AG04450 (cell line): ENCODE data around the gene CD24. TPM values are rescaled to one million over a fixed set of nuclear protein-coding genes. Genes with fewer than 3 reads are reported as not detected.
"Not testable (repeated sequence)": the region's sequence is repeated elsewhere in the genome, so short reads cannot be mapped to it uniquely, and the experiment has no call there.

Source experiments
- CTCF ChIA-PET: fragments of 300-600, 350-600 bp; formaldehyde crosslinking; extraction: SDS; loops from one replicate; lab custom pipeline; 2022; ENCODE audit warnings: antibody characterized with exemption, inconsistent platforms; lab: Charles Lee
- POLR2A ChIA-PET: fragments of 350-600 bp; formaldehyde crosslinking; extraction: SDS; loops from one replicate; lab custom pipeline; 2021; ENCODE audit warnings: antibody characterized with exemption, inconsistent platforms; lab: Yijun Ruan, JAX
- DNase-seq: peaks from one replicate; pipeline ENCODE4 v3.0.0-alpha.2; 2011; ENCODE audit warnings: low read depth, low spot score
- H3K27ac ChIP-seq: one replicate; pipeline ENCODE4 v1.5.1; 2012; ENCODE audit warnings: low read depth, low read length, control low read depth
- H3K27me3 ChIP-seq: one replicate; pipeline ENCODE4 v1.6.0; 2012; ENCODE audit warnings: low read length; ENCODE audit not compliant: control insufficient read depth, insufficient read depth
- H3K4me3 ChIP-seq: 2 replicates; pipeline ENCODE4 v1.5.1; 2011; ENCODE audit warnings: mild to moderate bottlenecking, low read depth, low read length, control low read depth
- H3K9me3 ChIP-seq: 2 replicates; pipeline ENCODE4 v1.5.1; 2012; ENCODE audit warnings: low read length; ENCODE audit not compliant: control insufficient read depth, insufficient read depth
- polyA plus RNA-seq: library from polyadenylated mRNA; depleted of rRNA; stranded (reverse); fragments of >200 nt; gene quantifications from 2 replicates; pipeline ENCODE4 v1.2.3, GENCODE V29; 2011
- TF ChIP-seq, protein P1 (sequence below): IDR thresholded peaks from 2 replicates; pipeline ENCODE4 v1.5.1; 2011; ENCODE audit warnings: low read depth, low read length, control low read depth, inconsistent platforms

CD24 gene
- polyA plus RNA-seq, 1 experiment, result 0.89 TPM

DNA sequence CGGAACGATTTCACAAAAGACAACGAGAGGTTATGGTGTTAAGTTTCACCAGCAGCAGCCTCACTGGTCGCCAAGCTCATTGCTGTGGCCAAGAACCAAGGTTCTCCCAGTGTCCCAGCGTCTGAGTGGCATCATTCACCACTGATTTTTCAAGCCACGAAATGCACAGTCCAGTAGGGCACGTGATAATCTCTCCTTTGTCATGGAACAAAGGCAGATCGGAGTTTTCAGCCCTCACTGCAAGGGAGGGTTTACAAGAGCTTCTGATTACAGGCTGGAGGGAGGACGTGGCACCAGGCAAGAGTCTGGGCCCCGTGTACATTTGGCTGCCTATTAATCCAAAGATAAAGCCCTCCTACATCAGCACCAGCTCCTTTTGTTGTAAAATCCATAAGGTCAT lies 2.0 kb downstream of the CD24 start:
- Histone ChIP-seq H3K27ac (no peak overlapping the region), H3K9me3 (no peaks in the 10 kb centered on the region), H3K4me3 (no peak overlapping the region), H3K27me3 (peaks cover 50% of the 10 kb centered on the region)
- TF ChIP-seq, protein P1, sequence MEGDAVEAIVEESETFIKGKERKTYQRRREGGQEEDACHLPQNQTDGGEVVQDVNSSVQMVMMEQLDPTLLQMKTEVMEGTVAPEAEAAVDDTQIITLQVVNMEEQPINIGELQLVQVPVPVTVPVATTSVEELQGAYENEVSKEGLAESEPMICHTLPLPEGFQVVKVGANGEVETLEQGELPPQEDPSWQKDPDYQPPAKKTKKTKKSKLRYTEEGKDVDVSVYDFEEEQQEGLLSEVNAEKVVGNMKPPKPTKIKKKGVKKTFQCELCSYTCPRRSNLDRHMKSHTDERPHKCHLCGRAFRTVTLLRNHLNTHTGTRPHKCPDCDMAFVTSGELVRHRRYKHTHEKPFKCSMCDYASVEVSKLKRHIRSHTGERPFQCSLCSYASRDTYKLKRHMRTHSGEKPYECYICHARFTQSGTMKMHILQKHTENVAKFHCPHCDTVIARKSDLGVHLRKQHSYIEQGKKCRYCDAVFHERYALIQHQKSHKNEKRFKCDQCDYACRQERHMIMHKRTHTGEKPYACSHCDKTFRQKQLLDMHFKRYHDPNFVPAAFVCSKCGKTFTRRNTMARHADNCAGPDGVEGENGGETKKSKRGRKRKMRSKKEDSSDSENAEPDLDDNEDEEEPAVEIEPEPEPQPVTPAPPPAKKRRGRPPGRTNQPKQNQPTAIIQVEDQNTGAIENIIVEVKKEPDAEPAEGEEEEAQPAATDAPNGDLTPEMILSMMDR, result no peak
- ChIA-PET CTCF (interaction anchor here (0.6 kb wide), 1 partner anchor 364 kb away, joined by 3 read pairs; no protein-coding TSS in a partner anchor), POLR2A (no interaction called here)
- no peak for DNase-seq

DNA sequence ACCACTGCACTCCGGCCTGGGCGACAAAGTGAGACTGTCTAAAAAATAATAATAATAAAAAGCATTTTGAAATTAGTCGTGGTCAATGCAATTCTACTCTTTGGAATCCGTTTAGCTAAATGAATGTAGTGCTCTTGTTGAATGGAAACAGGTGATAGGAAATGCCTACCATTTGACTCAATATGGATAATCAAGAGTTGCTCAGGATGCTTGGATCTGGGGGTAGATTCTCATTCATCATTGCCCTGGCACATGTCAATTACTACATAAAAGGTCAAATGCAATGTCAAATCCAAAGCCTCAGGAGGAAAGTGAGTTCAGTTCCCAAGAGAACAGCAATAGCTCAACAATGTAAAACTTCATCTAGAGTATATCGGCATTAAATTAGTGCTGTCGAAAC lies 3.8 kb downstream of the CD24 start:
- H3K27ac ChIP-seq, CTCF ChIA-PET, H3K9me3 ChIP-seq, POLR2A ChIA-PET, H3K4me3 ChIP-seq, DNase-seq: not testable (repeated sequence)
- H3K27me3 ChIP-seq, result peaks cover 33% of the 10 kb centered on the region

DNA sequence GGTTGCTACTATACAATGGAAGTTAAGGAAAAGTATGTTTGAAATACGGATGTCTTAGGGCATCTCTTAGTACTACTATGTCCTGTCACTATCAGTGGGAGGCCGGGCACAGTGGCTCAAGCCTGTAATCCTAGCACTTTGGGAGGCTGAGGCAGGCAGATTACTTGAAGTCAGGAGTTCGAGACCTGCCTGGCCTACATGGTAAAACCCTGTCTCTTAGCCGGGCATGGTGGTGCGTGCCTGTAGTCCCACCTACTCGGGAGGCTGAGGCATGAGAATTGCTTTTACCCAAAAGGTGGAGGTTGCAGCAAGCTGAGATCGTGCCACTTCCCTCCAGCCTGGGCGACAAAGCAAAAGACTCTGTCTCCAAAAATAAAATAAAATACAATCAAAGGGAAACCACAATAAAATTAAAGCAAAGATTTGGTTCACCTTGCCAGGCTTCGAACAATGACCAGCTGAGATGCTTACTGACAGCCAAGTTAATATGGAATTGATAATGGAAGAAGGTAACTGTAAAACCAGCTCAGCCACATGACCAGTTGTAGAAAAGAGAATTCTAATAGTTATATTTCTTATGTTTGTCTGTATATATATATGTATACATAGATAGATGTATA lies 6.5 kb downstream of the CD24 start:
- Histone ChIP-seq H3K9me3 (no peaks in the 10 kb centered on the region), H3K27ac (no peak overlapping the region), H3K27me3 (peaks cover 15% of the 10 kb centered on the region), H3K4me3 (no peak overlapping the region)
- DNase-seq, result no peak
- TF ChIP-seq, protein P1, result no peak
- ChIA-PET CTCF (interaction anchor here (1.5 kb wide), 1 partner anchor 11 kb away, joined by 5 read pairs; no protein-coding TSS in a partner anchor), POLR2A (no interaction called here)

DNA sequence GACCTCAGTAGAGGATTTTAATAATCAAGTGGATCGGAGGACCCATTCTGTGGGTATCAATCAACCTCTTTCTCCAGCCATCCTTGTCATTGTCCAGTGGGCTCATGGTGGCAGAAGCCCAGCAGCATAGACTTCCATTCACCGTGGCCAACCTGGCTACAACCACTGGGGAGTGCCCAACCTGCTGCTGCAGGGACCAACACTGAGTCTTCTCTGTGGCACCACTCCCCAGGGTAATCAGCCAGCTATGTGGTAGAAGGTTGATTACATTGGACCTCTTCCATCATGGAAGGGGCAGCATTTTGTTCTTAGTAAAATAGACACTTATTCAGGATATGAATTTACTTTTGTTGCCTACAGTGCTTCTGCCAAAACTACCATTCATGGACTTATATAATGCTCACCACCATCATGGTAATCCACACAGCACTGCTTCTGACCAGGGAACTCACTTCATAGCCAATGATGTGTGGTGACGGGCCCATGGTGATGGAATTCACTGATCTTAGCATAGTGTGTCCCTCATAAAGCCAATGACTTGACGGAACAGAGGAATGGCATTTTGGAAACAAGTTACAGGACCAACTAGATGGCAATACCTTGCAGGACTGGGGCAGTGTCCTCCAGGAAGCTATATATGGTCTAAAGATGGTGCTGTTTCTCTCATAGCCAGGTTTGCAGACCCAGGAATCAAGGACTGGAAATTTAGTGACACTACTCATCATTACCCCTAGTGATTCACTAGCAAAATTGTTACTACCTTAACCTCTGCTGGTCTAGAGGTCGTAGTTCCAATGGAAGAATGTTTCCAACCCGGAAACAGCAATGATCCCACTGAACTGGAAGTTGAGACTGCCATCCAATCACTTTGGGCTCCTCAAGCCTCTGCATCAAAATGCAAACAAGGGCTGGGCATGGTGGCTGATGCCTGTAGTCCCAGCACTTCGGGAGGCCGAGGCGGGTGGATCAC lies 7.6 kb downstream of the CD24 start:
- H3K9me3 ChIP-seq, result no peaks in the 10 kb centered on the region
- ChIA-PET CTCF (no interaction called here), POLR2A (no interaction called here)
- no peak overlapping the region for H3K4me3 ChIP-seq
- no peak overlapping the region for H3K27ac ChIP-seq
- peaks cover 5% of the 10 kb centered on the region for H3K27me3 ChIP-seq
- TF ChIP-seq, protein P1, result no peak
- no peak for DNase-seq

DNA sequence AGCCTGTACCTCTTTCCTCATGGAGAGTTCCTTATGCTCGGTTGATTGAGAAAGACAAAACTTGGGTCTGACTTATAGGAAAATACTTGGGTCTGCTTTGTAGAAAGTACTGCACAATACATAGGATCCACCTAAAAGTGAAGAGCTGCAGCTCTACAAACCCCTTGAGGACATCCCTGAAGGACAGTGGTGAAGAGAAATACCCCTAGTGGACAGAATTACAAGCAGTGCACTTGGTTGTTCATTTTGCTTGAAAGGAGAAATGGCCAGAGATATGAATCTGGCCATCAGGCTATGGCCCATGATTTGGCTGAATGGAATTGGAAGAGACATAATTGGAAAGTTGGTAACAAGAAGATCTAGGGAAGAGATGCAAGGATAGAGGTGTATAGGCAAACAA lies 8.3 kb downstream of the CD24 start:
- ChIA-PET CTCF (no interaction called here), POLR2A (no interaction called here)
- H3K27me3 ChIP-seq, result peaks cover 3% of the 10 kb centered on the region
- H3K27ac ChIP-seq, result no peak overlapping the region
- H3K9me3 ChIP-seq, result no peaks in the 10 kb centered on the region
- DNase-seq, result no peak
- no peak overlapping the region for H3K4me3 ChIP-seq
- TF ChIP-seq, protein P1, result no peak
